ENCODE measurements around the gene CPED1.

Gene CPED1

DNA sequence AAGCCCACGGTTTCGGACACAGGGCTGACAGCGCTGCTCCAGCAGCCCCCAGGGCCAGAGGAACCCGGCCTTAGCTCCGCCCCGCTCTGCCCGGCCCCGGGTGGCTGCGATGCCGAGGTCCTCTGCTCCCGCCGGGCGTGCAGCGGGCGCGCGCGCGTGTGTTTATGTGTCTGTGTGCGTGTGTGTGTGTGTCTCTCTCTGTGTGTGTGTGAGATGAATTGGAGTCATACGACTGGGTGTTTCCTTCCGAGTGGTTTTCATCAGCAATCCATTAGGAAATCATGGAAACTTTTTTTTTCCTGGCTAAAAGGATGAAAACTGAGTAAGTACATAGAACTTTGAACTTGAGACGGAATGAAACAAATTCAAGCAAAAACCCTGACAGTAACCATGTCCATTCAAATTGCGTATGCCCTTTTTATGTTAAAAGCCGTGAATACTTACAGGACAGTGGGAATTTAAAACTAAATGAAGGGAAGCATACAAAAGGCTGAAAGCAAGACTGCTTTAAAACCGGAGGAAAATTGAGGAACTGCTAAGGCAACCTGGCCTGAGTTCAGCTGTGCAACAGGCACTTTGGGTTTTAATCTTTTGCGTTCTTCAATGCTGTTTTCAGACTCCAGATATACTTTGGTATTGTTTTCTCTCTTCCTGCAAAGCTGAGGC lies at the start of gene CPED1:
TSS of gene CPED1 (plus strand) at position 121 of the 666 bp plus-strand sequence. CDS start 911 bp downstream, outside the sequence.
- no peak for DNase-seq

DNA sequence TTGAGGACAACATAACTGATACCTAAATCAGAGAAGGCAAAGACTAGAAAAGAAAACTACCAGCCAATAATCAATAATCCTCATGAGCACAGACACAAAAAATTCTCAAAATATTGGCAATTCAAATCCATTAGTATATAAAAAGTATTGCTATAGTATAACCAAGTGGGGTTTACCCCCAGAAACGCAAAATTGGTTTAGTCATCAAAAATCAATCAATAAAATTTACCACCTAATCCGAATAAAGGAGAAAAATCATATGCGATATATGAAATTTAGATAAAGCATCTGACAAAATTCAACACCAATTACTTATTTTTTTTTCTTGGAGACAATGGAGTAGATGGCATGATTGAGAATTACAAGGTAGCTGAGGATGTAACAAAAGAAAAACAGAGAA lies 49.2 kb upstream of the CPED1 start:
- DNase-seq: no peak

DNA sequence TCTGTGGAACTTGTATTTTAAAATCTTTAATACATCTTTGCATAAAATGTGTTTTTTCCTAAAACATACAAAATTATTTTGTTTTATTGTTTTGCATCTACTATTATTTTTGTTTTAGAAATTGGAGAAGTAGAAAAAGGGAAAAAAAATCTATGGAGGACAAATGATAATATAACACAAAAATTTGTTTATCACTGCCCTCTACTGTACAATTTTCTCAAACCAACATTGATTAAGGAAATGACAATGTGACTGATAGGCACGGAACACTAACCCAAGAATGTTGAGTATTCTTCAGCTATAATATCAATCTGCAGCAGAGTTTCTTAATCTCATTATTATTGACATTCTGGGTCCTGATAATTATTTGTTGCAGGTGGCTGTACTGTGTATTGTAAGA lies 47.4 kb upstream of the CPED1 start:
- DNase-seq: no peak

DNA sequence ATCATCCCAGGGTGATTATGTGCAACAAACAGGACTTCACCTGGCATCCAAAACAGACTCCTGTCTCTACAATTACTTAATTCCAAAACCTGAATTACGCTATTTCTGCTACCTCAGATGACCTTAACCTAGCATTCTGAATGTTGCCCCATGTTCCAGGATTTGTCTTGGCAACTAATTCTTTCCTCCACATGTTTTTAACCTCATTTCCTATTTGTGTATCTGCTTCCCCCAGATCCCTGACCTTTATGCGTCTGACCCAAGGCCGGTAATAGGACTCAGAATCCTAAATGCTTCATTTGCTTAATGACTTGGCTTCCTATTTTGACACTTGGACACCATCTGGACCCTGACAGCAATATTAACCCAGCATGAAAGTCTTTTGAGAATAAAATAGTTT lies 46.7 kb upstream of the CPED1 start:
- no peak for DNase-seq

DNA sequence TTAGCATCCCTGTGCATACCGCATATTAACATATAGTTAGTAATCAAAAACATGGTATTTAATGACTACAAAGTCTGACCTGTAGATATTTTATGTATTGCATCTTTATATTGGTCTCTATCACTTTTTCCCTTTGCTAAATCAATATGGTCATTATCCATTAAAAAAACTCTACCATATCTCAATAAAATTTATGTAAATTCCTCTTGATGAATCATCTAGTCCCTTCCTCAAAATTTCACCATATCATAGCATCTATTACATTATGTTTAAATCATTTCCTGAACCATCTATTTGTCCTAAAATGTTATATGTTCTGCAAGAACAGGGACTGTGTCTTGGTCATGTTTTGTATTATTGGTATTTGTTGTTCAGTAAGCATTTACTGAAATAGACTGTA lies 45.6 kb upstream of the CPED1 start:
- no peak for DNase-seq

DNA sequence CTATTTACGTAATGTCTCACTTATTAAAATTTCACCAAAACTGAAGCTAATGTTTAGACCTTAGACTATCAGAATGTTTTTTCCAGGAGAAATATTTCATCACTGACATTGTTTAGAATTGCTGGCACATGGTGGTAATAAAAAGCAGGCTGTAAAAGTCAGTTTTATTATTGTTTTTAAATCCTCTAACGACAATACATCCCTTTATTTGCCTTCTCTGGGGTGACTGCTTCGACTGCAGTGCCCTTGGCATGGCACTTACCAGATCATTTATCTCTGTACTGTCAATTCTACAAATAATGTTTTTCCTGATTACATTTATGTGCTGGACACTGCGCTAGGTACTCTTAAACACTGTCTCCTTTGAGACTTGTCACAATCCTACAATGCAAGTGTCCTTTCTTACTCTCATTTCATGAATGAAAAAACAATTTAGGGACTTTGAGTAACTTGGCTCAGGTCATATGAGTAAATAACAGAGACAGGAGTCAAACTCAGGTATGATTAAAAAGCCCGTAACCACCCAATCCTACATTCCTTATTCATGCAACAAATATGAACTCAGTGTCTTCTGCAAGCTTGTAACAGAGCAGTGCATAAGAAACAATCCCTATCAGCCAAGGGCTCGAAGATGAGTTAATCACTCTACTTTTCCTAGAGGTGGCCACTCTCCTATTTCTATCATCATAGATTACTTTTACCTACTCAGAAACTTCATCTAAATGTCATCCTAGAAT lies 43.5 kb upstream of the CPED1 start:
- DNase-seq: no peak

- DNase-seq: no peak
Observed at GRCh38 chr7:120947980-120948379, 40.5 kb upstream of the CPED1 start.

GRCh38 chr7:120949393-120949911 lies 39.1 kb upstream of the CPED1 start:
- no peak for DNase-seq

- DNase-seq: no peak
Observed at GRCh38 chr7:120949998-120950538, 38.4 kb upstream of the CPED1 start.

DNA sequence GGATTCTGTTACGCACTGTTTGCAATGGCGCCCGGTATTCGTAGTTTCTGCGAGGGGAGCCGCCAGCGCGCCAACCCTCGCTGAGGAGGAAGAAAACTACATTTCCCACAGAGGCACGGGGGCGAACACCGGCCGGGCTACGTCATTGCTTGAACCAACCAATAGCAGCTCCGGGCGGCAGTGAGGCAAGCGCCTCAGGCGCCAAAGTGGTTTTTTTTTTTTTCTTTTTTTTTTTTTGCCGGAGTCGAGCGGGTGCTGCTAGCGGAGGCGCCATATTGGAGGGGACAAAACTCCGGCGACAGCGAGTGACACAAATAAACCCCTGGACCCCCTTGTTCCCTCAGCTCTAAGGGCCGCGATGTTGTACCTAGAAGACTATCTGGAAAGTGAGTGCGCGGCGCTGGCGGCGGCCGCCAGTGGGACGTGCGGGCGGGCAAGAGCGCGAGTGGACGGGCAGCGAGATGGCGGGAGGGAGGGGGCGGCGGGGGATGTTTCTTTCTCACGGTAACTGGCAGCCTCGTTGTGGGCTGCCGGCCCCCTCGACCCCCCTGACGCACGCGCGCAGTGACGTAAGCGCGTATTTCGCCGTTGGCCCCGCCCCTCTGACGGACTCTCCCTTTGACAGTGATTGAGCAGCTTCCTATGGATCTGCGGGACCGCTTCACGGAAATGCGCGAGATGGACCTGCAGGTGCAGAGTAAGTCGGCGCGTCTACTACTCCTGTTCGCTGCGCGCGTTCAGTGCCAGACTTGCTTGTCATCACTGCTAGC lies 37.8 kb upstream of the CPED1 start, which contains the start of gene ING3:
TSS of gene ING3 (plus strand) at position 239 of the 770 bp plus-strand sequence. CDS start at position 359, 120 bp downstream.
- DNase-seq: peak; percentile 98

- DNase-seq: no peak
Observed at GRCh38 chr7:120951309-120951699, 37.2 kb upstream of the CPED1 start.

DNA sequence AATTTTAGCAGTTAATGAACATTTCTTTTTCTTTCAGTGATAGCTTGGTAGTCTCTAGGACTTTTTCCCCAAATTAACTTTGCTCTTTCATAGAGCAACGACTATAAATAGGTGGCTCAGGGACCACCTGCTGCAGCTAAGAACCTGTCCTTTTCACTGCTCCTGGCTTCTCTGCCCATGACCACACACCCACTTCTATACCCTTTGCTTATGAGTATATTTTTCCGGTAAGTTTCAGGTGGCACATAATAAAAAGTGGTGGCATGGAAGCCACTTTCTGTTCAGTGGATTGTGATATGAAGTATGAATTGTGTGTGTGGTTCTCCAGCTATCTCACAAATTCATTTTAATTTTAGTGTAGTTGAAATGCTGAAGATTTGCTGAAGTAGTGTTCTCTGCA lies 36.7 kb upstream of the CPED1 start:
- DNase-seq: no peak

- no peak for DNase-seq
Observed at GRCh38 chr7:120955577-120956149, 32.8 kb upstream of the CPED1 start.

- no peak for DNase-seq
Observed at GRCh38 chr7:120959929-120960484, 28.5 kb upstream of the CPED1 start.

DNA sequence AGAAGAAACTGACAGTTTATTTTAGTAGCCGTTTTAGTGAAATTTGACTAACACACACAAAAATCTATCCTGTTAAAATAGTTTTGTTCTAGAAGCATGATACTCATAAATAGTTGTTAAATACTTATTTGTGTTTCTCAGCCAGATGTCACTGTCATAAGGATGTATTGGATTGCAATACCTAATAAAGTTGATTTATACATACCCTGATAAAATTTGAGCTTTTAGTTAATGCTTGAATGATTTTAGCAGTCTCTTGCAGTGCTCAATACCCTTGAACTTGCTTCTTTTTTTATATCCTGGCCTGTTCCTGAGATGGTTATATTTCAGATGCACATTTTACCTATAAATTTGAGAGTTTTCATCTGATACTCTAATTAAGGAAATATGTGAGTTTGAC lies 27.8 kb upstream of the CPED1 start:
- no peak for DNase-seq

DNA sequence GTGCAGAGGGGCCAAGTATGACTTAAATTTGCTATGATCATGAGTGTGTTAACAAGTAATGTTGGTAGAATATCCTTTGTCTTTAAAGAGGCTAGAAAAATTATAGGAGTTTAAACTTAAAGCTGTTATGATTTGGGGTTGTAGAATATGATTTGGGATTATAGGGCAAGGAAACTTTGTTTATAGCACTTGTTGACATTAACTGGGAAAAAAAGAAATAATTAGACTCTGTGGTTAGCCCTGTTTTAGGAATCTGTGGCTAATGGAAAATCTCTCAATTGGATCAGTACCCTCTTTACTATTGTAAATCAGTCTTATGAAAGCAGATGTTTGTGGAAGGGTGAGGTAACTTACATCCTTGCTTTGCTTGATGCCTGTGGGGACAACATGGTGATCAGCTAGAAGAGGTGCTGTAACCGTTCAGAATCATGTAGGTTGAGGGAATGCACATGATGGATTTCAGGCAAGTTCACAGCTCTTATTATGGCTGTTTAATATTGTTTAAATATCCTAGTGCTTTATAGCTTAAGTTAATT lies 26.8 kb upstream of the CPED1 start:
- no peak for DNase-seq

GRCh38 chr7:120964088-120964487 lies 24.4 kb upstream of the CPED1 start:
- no peak for DNase-seq

GRCh38 chr7:120966961-120967360 lies 21.6 kb upstream of the CPED1 start:
- DNase-seq: no peak

DNA sequence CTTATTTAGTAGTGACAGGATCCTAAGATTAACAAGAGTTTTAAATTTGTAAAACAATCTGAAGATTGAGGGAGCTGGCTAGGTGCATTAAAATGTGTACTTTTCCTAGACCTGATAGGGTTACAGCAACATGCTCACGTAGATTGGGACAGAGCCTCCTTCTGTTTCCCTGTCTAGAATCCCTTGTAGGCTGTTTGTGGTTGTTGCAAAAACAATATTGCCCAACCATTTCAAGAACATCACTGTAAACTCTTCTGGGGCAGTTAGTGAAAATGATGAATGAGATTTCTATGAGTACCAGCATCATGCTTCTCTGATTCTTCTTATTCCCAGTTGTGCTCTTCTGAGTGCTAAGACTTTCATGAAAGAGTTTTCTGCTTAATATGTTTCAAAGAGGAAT lies 14.7 kb upstream of the CPED1 start:
- no peak for DNase-seq

DNA sequence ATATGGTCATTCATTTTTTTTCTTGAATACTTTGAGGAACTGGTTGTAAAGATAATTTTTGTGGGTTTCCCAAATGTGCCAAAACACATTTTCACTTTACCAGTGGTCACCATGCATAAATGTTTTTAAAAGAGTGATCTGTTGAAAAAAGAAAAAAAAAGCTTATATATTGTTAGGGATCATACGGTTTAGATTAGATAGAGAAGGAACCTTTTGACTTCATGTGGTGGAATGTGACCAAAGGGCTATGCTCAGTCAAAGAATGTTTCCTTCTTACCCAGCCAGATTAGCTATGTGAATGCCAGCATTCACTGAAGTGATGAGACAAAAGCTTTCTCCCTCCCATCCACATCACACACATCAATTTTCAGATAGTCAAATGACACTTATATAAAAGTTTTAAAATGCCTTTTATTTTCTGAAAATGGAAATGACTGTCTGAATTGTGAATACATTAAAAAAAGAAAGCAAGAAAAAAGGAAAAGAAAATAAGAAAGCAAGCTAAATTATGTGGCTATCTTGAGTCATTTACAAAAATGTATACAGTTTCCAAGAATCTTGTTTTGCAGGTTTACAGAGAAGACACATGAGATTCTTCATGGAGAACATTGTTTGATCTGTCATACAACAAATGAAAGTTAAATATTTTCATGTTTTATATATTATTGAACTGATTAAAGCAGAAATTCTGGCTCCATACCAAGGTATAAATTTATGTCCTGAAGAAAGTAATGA lies 8.6 kb upstream of the CPED1 start:
- no peak for DNase-seq

- DNase-seq: no peak
Observed at GRCh38 chr7:120981117-120981516, 7.4 kb upstream of the CPED1 start.
